ENCODE measurements around the gene MYL11.

MYL11 gene

DNA sequence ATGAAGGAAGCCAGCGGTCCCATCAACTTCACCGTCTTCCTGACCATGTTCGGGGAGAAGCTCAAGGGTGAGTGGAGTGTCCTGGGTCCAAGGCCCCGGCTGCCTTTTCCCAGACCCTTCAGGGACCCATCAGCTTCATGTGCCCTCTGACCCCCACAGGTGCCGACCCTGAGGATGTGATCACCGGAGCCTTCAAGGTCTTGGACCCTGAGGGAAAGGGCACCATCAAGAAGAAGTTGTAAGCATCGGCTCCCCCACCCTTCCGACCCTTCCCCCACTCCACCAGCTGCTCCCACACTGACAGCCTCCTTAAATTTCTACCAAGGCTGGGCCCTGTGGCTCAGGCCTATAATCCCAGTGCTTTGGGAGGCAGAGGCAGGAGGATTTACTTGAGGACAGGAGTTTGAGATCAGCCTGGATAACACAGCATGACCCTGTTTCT, 1.9 kb downstream of the MYL11 start:
- peaks cover 18% of the 10 kb centered on the region for H3K36me3 ChIP-seq (ENCODE audit: insufficient read depth, low read length)
- H3K4me2 ChIP-seq (ENCODE audit: insufficient read depth, low read length): 0 out of 2 replicates have a peak overlapping the region, but pooled peaks have one; percentile 92
- H2AFZ ChIP-seq (ENCODE audit: low read depth, low read length): no peak overlapping the region
- H3K9ac ChIP-seq (ENCODE audit: low read depth, low read length): peak overlapping the region; percentile 91; the same call in 1 of the 2 replicates
- no peak for TF ChIP-seq CTCF (IDR thresholded peaks at IDR 0.05; ENCODE audit: borderline replicate concordance, extremely low read depth, low read length, poor library complexity, severe bottlenecking)
- TF ChIP-seq EZH2 (IDR thresholded peaks at IDR 0.05; ENCODE audit: borderline replicate concordance, low read depth, low read length, severe bottlenecking): no peak
- H3K27me3 ChIP-seq (ENCODE audit: insufficient read depth, low read length, poor library complexity): no peaks in the 10 kb centered on the region
- H3K9me3 ChIP-seq (ENCODE audit: insufficient read depth, low read length, severe bottlenecking): no peaks in the 10 kb centered on the region
- H3K79me2 ChIP-seq (ENCODE audit: insufficient read depth, low read length): peaks cover 40% of the 10 kb centered on the region
- peaks cover 57% of the 10 kb centered on the region for H3K4me1 ChIP-seq (ENCODE audit: insufficient read depth, low read length)
- no peak for DNase-seq
- no peak overlapping the region for H3K4me3 ChIP-seq (ENCODE audit: low read depth in 1 of 2, low read length in 2 of 2)
- H3K27ac ChIP-seq (ENCODE audit: low read length): peak overlapping the region; percentile 98
- ATAC-seq (ENCODE audit: insufficient read depth, low read depth): no peak
- H4K20me1 ChIP-seq (ENCODE audit: insufficient read depth, low read length): peaks cover 3% of the 10 kb centered on the region; the same call in 1 of the 2 replicates

- no peak for ATAC-seq (ENCODE audit: insufficient read depth, low read depth)
- peaks cover 48% of the 10 kb centered on the region for H3K79me2 ChIP-seq (ENCODE audit: insufficient read depth, low read length)
- H3K4me1 ChIP-seq (ENCODE audit: insufficient read depth, low read length): peaks cover 58% of the 10 kb centered on the region
- H3K36me3 ChIP-seq (ENCODE audit: insufficient read depth, low read length): peaks cover 18% of the 10 kb centered on the region
- H3K4me3 ChIP-seq (ENCODE audit: low read depth in 1 of 2, low read length in 2 of 2): peak overlapping the region; percentile 51 to 64
- H4K20me1 ChIP-seq (ENCODE audit: insufficient read depth, low read length): peaks cover 3% of the 10 kb centered on the region; the same call in 1 of the 2 replicates
- no peaks in the 10 kb centered on the region for H3K9me3 ChIP-seq (ENCODE audit: insufficient read depth, low read length, severe bottlenecking)
- peak overlapping the region; percentile 92 for H3K4me2 ChIP-seq (ENCODE audit: insufficient read depth, low read length)
- H3K9ac ChIP-seq (ENCODE audit: low read depth, low read length): peak overlapping the region; percentile 91
- no peak for TF ChIP-seq CTCF (IDR thresholded peaks at IDR 0.05; ENCODE audit: borderline replicate concordance, extremely low read depth, low read length, poor library complexity, severe bottlenecking)
- no peak for TF ChIP-seq EZH2 (IDR thresholded peaks at IDR 0.05; ENCODE audit: borderline replicate concordance, low read depth, low read length, severe bottlenecking)
- peak overlapping the region; percentile 98 for H3K27ac ChIP-seq (ENCODE audit: low read length)
- H3K27me3 ChIP-seq (ENCODE audit: insufficient read depth, low read length, poor library complexity): no peaks in the 10 kb centered on the region
- peak overlapping the region; percentile 83 for H2AFZ ChIP-seq (ENCODE audit: low read depth, low read length)
- no peak for DNase-seq
These were observed 2.6 kb downstream of the MYL11 start for GRCh38 chr16:30377050-30377811.

DNA sequence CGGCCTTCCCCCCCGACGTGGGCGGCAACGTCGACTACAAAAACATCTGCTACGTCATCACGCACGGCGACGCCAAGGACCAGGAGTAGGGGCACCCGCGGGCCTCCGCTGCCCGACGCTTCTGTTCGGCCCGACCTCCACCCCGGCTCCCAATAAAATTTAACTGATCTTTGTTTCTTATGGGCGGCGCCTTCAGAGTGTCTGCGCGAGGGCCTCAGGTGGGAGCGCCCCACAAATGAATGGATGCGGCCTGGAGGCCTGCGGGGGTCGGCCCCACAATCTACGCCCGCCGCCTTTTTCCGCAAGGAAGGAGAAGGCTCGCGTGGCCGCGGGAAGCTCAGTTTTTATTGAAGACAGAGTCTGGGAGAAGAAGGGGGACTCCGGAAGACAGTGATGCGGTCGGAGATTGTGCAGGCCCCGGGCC, 3.2 kb downstream of the MYL11 start:
- peak overlapping the region; percentile 98 for H3K27ac ChIP-seq (ENCODE audit: low read length)
- peak overlapping the region; percentile 83 for H2AFZ ChIP-seq (ENCODE audit: low read depth, low read length)
- peak overlapping the region; percentile 91 for H3K9ac ChIP-seq (ENCODE audit: low read depth, low read length)

More for the DNA sequence above, 3.2 kb downstream of the MYL11 start:
- H3K4me2 ChIP-seq (ENCODE audit: insufficient read depth, low read length): peak overlapping the region; percentile 92
- TF ChIP-seq EZH2 (IDR thresholded peaks at IDR 0.05; ENCODE audit: borderline replicate concordance, low read depth, low read length, severe bottlenecking) (no peak), CTCF (IDR thresholded peaks at IDR 0.05; ENCODE audit: borderline replicate concordance, extremely low read depth, low read length, poor library complexity, severe bottlenecking) (no peak)
- H3K9me3 ChIP-seq (ENCODE audit: insufficient read depth, low read length, severe bottlenecking): no peaks in the 10 kb centered on the region
- peak overlapping the region; percentile 51 to 64 for H3K4me3 ChIP-seq (ENCODE audit: low read depth in 1 of 2, low read length in 2 of 2)
- H3K27me3 ChIP-seq (ENCODE audit: insufficient read depth, low read length, poor library complexity): no peaks in the 10 kb centered on the region
- H3K36me3 ChIP-seq (ENCODE audit: insufficient read depth, low read length): peaks cover 18% of the 10 kb centered on the region
- peaks cover 64% of the 10 kb centered on the region for H3K4me1 ChIP-seq (ENCODE audit: insufficient read depth, low read length)
- ATAC-seq (ENCODE audit: insufficient read depth, low read depth) (peak; percentile 39), DNase-seq (peak; percentile 92)
- H3K79me2 ChIP-seq (ENCODE audit: insufficient read depth, low read length): peaks cover 48% of the 10 kb centered on the region
- peaks cover 3% of the 10 kb centered on the region; the same call in 1 of the 2 replicates for H4K20me1 ChIP-seq (ENCODE audit: insufficient read depth, low read length)
